Stimulated activated naive B cell treated with anti-CD40 and anti-IgM and Interleukin-4, amounts not matched to agents 10 μg/mL and 1 μg/mL and 100 μg/mL, for 72 hours (primary cell): ENCODE measurements around the gene POLR2J2.
"Not testable (repeated sequence)": the region's sequence is repeated elsewhere in the genome, so short reads cannot be mapped to it uniquely, and the experiment has no call there.

Source experiments
- ATAC-seq, 2 donors: fragments of 150-1000 bp; cut with Tn5 transposase; replicated peaks; 2 replicates each; pipeline ENCODE4 v1.10.0; 2021; ENCODE audit warnings: moderate library complexity in 1 of 2
- DNase-seq: peaks from one replicate; pipeline ENCODE4 v3.0.0; 2021
- H3K27ac Mint-ChIP-seq: one replicate; pipeline ENCODE4 v1.8.0; 2022; ENCODE audit warnings: mild to moderate bottlenecking, mixed read lengths
- H3K27me3 Mint-ChIP-seq, 2 donors: one replicate each; pipeline ENCODE4 v1.8.0; 2022; ENCODE audit warnings: mixed read lengths in 2 of 2
- H3K36me3 Mint-ChIP-seq, 2 donors: one replicate each; pipeline ENCODE4 v1.8.0; 2022; ENCODE audit warnings: mixed read lengths in 2 of 2, mild to moderate bottlenecking in 1 of 2
- H3K4me1 Mint-ChIP-seq, 2 donors: one replicate each; pipeline ENCODE4 v1.8.0; 2022; ENCODE audit warnings: mixed read lengths in 2 of 2, mild to moderate bottlenecking in 1 of 2
- H3K4me3 Mint-ChIP-seq, 2 donors: one replicate each; pipeline ENCODE4 v1.8.0; 2022; ENCODE audit warnings: mild to moderate bottlenecking in 2 of 2, mixed read lengths in 2 of 2, moderate library complexity in 1 of 2
- H3K9me3 Mint-ChIP-seq, 2 donors: one replicate each; pipeline ENCODE4 v1.8.0; 2022; ENCODE audit warnings: mixed read lengths in 2 of 2, mild to moderate bottlenecking in 1 of 2

The POLR2J2 gene

DNA sequence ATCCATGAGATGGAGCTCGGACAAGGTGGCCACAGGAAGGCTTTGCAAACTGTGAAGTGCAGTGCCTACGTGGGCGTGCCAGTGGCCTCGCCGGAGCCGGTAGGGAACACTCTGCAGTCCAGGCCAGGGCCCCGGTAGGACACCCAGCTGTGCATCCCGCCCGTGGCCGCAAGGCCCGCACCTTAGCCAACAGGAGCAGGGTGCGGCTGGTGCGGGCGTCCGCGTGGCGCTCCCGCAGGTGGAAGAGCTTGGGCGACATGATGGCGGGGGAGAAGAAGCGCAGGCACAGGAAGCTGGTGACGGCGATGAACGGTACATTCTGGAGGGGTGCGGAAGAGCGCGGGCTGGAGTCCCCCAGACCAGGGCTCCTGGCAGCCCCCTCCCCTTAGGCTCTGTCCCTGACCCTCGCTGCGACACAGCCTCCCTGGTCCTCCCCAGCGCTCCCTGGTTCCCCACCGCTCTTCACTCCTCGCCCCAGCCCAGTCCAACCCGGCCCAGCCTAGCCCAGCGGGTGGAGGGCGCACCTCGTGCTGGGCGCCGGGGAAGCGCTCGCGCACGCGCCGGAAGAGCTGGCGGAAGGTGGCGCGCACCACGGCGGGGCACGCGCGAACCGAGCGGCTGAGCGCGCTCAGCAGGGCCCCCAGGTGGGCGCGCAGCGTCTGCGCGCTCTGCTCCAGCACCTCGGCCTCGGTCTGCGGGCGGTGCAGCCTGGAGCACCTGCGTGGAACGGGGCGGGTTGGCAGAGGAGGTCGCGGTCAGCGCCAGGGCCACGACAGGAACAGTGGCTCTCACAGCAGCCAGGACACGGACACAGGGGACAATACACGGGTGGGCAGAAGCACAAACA, 18.2 kb upstream of the POLR2J2 start:
- H3K27me3 Mint-ChIP-seq, H3K9me3 Mint-ChIP-seq, H3K4me3 Mint-ChIP-seq, H3K36me3 Mint-ChIP-seq, H3K4me1 Mint-ChIP-seq, H3K27ac Mint-ChIP-seq, DNase-seq: not testable (repeated sequence)
- ATAC-seq, result peak; percentile 71

DNA sequence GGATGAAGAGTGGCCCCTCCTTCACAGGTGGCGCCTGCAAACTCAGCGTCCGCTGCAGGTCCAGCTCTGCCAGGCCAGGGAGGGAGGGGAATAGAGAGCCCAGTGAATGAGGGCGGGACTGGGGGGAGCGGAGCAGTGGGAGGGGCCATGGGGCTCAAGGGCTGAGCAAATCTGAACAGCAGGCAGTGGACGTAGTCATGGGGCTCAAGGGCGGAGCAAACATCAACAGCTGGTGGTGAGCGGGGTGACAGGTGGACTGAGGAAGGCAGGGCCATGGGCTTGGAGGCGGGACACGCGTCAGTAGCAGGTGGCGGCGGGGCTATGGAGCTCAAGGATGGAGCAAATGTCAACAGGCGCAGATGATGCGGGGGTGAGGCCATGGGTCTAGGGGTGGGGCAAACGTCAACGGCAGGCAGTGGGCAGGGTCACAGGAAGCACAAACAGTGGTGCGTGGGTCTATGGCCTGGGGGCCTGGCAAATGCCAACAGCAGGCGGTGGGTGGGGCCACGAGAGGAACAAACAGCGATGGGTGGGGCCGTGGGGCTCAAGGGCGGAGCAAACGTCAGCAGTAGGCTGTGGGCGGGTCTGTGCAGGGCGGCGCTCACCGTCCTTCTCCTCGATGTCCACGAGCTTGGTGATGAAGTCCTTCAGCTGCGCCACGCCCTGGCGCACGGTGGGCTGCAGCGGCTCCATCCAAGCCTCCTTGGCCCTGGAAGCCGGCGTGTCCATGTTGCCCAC, 17.0 kb upstream of the POLR2J2 start:
- not testable (repeated sequence) for H3K9me3 Mint-ChIP-seq, H3K4me3 Mint-ChIP-seq, H3K4me1 Mint-ChIP-seq, H3K27ac Mint-ChIP-seq, H3K36me3 Mint-ChIP-seq, DNase-seq, H3K27me3 Mint-ChIP-seq
- ATAC-seq, result peak; percentile 86 to 91

DNA sequence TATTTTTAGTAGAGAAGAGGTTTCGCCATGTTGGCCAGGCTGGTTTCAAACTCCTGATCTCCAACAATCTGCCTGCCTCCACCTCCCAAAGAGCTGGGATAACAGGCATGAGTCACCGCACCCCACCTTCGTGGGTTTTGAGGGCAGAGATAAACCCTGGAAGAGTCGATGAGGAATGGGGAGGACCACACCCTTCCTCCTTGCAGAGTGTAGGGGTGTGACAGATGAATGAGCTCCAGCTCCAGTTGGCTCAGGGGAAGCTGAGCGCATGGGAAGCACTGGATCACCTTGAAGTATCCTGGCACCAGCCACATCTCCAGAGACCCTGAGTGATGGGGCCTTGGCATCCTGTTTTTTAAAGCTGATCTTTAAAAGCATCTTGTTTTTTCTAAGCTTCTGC, 11.1 kb upstream of the POLR2J2 start:
- not testable (repeated sequence) for H3K27me3 Mint-ChIP-seq, H3K9me3 Mint-ChIP-seq, H3K36me3 Mint-ChIP-seq, ATAC-seq, H3K27ac Mint-ChIP-seq, H3K4me3 Mint-ChIP-seq, DNase-seq, H3K4me1 Mint-ChIP-seq

DNA sequence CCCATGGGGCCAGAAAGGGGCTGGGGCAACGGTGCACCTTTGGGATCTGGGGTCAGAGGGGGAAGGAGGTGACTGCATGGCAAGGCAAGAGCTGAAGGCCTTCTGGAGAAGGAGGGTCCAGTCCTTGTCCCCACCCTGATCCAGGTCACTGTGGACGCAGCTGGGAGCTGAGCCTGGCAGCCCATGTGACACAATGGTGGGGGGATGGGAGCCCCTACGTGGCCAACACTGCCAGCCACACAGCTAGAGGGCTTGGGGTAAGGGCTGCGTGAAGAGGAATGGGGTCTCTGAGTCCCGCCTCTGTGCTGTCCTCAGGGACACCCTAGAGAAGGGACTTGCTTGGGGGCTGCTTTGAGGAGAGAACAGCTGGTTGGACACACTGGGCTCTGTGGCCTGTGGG, 9.3 kb upstream of the POLR2J2 start:
- not testable (repeated sequence) for H3K4me3 Mint-ChIP-seq, H3K36me3 Mint-ChIP-seq, H3K27ac Mint-ChIP-seq, DNase-seq, H3K27me3 Mint-ChIP-seq, ATAC-seq, H3K9me3 Mint-ChIP-seq, H3K4me1 Mint-ChIP-seq

DNA sequence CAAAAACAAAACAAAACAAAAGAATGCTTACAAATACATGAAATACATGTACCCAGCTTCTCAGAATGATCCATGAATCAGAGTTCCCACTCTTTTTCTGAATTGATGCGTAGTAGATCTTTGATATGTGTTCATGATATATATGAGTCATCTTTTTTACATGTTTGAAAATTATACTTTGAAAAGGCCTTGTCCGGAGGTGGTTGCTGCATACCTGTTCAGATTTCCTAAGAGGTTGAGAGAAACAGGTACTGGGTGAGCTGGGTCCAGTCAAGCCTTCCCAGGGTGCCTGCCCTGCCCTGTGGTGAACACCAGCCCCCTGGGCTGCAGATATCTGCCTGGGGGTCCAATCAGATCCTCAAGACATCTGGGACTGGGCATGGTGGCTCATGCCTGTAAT, 4.1 kb upstream of the POLR2J2 start:
- not testable (repeated sequence) for H3K4me1 Mint-ChIP-seq, H3K36me3 Mint-ChIP-seq, H3K27me3 Mint-ChIP-seq, H3K27ac Mint-ChIP-seq, H3K4me3 Mint-ChIP-seq, ATAC-seq, H3K9me3 Mint-ChIP-seq, DNase-seq

DNA sequence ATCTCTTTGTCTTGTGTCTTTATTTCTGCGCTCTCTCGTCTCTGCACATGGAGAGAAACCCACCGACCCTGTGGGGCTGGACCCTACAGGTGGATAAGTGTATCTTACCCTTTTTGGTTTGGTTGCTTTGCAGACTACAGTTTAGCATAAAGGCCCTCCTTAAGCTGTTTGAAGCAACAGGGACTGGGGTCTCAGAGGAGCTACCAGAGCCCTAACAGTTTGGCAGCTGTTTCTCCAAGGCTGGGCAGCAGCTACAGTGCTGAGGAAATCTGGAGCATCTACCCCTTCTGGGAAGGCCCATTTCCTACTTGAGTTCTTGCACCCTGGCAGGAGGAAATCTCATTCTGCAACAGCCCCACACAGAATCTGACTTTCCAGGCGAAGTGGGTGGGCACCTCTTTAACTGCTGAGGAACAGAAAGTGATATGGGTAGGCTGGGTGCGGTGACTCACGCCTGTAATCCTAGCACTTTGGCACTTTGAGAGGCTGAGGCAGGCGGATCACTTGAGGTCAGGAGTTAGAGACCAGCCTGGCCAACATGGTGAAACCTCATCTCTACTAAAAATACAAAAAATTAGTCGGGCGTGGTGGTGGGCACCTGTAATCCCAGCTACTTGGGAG, 2.1 kb upstream of the POLR2J2 start:
- not testable (repeated sequence) for H3K27ac Mint-ChIP-seq, H3K4me1 Mint-ChIP-seq, H3K36me3 Mint-ChIP-seq, H3K4me3 Mint-ChIP-seq, H3K27me3 Mint-ChIP-seq, H3K9me3 Mint-ChIP-seq, ATAC-seq, DNase-seq

DNA sequence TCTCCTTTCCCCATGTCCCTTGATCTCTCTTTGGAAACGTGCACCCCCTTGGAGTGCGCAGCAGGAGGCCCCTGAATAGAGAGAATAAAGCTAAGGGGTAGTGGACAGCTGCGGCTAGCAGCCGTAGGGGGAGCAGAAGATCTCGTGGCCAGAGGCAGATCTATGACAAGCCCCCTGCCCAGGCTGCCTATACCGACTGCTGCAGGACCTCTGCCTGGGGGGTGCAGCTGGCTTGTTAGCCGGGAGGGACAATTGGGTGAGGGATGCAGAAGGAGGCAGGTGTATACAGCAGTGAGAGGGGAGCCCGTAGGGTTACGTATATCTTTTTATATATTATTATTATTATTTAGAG, 469 bp upstream of the POLR2J2 start:
- not testable (repeated sequence) for H3K27ac Mint-ChIP-seq, H3K4me1 Mint-ChIP-seq, DNase-seq, H3K27me3 Mint-ChIP-seq, H3K36me3 Mint-ChIP-seq, H3K9me3 Mint-ChIP-seq, H3K4me3 Mint-ChIP-seq
- ATAC-seq, result peak; percentile 21 to 31

DNA sequence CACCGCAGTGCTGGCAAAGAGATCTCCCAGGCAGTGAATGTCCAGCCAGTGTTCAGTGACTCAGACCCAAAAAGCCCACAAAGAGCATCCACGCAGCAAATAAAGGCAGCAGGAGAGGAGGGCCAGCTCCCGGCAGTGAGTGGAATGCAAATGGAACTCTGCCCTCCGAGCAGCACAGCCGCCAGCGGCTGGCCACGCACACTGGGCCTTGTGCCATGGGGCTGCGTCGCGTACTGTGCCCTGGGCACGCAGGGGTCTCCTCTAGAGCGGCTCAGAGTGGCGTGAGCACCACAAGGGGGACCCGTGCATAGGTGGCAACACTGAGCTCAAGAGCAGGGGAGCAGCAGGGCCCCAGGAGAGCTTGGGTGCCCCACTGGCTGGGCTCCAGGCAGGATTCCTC, 3.9 kb downstream of the POLR2J2 start:
- not testable (repeated sequence) for DNase-seq, H3K36me3 Mint-ChIP-seq, H3K4me1 Mint-ChIP-seq, H3K27me3 Mint-ChIP-seq, H3K27ac Mint-ChIP-seq, H3K4me3 Mint-ChIP-seq, H3K9me3 Mint-ChIP-seq, ATAC-seq

DNA sequence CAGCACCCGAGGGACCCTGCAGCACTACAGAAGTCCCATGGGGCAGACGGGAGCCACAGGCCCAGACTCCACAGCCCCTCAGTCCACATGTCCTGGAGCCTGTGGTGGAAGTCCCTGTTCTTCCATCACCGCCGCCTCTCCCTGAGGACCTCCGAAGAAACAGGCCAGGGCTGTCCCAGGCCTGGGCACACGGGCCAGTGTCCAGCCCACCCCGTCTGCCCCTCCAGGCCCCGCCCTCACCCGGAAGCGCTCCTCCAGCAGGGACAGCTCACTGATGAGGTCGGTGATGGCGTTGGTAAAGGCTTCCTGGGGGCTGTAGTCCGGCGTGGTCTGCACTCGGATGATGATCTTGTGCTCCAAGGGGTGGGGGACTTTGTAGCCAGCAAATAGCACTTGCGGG, 4.6 kb downstream of the POLR2J2 start:
- not testable (repeated sequence) for H3K36me3 Mint-ChIP-seq, H3K9me3 Mint-ChIP-seq, DNase-seq, H3K27me3 Mint-ChIP-seq, H3K4me3 Mint-ChIP-seq, H3K4me1 Mint-ChIP-seq, ATAC-seq, H3K27ac Mint-ChIP-seq

DNA sequence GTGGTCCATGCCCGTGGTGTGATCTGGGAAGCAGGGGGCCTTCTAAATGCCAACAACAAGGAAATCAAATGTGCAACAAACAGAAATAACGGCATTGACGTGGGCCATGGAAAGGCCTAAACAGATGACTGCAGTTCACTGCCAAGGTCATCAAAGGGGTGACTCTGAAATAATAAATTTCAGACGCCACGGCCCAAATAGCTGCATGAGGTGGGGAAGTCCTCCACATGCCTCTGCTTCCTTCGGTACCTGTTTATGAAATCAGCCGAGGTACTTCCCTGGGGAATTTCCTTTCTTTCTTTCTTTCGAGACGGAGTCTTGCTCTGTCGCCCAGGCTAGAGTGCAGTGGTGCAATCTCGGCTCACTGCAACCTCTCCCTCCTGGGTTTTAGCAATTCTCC, 6.7 kb downstream of the POLR2J2 start:
- not testable (repeated sequence) for H3K27me3 Mint-ChIP-seq, H3K36me3 Mint-ChIP-seq, H3K4me3 Mint-ChIP-seq, H3K4me1 Mint-ChIP-seq, DNase-seq, H3K9me3 Mint-ChIP-seq, H3K27ac Mint-ChIP-seq, ATAC-seq

DNA sequence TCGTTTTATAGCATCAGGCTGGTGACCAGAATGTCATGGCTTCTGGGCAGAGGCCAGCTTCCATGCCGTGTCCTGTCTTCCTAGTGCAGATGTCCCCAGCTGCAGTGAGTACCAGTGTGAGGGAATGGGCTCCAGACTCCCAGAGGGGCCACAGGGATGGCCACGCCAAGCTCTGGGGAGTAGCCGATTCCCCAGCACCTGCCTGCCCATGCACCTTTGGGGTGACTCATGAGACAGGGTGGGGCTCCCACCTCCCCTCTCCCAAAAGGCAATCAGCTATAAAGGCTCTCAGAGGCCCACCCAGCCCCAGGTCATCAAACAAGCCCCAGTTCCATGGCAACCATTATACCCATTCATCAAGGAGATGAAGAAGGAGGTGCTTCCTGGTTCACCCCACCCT, 21.5 kb downstream of the POLR2J2 start, which contains the start of gene SPDYE2B:
SPDYE2B (plus strand) TSS at position 396 of the 400 bp plus-strand sequence. CDS start 2,030 bp downstream, outside the sequence.
- H3K27ac Mint-ChIP-seq, ATAC-seq, DNase-seq, H3K27me3 Mint-ChIP-seq, H3K4me3 Mint-ChIP-seq, H3K4me1 Mint-ChIP-seq, H3K36me3 Mint-ChIP-seq, H3K9me3 Mint-ChIP-seq: not testable (repeated sequence)

DNA sequence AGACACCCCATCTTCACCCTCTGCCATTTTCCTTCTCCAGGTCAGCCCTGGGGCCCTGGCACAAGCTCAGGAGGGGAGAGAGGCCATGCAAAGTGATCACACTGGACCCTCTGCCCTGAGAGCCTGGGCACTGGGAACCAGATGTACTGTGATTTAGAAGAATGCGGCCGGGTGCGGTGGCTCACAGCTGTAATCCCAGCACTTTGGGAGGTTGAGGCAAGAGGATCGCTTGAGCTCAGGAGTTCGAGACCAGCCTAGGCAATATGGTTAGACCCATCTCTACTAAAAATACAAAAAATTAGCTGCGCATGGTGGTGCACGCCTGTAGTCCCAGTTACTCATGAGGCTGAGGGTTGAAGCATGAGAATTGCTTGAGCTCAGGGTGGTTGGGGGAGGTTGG, 23.6 kb downstream of the POLR2J2 start:
- not testable (repeated sequence) for H3K36me3 Mint-ChIP-seq, DNase-seq, H3K27me3 Mint-ChIP-seq, H3K9me3 Mint-ChIP-seq, H3K27ac Mint-ChIP-seq, H3K4me3 Mint-ChIP-seq, ATAC-seq, H3K4me1 Mint-ChIP-seq

DNA sequence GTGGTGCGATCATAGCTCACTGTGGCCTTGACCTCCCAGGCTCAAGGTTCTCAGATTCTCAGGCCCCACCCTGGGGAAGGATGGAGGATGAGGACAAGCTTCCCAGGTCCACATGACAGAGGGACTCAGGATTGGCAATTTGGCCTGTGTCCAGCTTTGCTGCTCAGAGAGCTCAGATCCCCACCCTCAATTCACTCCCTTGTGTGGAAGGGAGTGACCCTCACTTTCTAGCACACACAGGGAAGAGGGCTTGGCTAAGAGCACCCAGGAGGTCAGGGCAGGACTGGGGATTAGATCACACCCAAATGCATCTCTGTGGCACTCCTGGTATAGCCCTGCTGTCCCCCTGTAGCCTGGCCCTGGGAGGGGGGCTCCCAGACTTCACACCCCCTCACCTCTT, 28.1 kb downstream of the POLR2J2 start:
- not testable (repeated sequence) for H3K4me3 Mint-ChIP-seq, ATAC-seq, H3K36me3 Mint-ChIP-seq, H3K27me3 Mint-ChIP-seq, H3K4me1 Mint-ChIP-seq, H3K9me3 Mint-ChIP-seq, H3K27ac Mint-ChIP-seq, DNase-seq

DNA sequence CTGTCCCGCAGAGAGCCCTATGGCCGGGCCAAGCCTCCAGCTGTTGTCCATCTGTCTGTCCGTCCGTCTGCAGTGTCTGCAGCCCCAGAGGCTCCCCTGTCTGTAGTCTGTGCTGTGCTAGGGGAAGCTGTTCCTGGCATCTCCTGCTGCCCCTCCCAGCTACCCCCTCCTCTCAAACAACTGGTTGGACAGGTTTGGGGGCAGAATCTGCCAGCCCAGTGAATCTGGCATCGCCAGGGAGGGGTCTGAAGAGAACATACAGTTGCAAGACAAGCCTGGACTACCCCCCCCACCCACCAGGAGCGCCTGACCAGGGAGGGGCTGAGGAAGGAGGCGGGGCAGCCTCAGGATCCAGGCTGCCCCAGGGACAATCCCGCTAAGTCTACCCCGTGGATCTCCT, 28.8 kb downstream of the POLR2J2 start, which contains the start of gene UPK3BL1:
UPK3BL1 (minus strand) TSS at position 101 of the 400 bp plus-strand sequence; CDS start at position 51, 50 bp downstream.
- H3K27ac Mint-ChIP-seq, H3K27me3 Mint-ChIP-seq, H3K4me1 Mint-ChIP-seq, H3K36me3 Mint-ChIP-seq, ATAC-seq, H3K9me3 Mint-ChIP-seq, H3K4me3 Mint-ChIP-seq, DNase-seq: not testable (repeated sequence)

DNA sequence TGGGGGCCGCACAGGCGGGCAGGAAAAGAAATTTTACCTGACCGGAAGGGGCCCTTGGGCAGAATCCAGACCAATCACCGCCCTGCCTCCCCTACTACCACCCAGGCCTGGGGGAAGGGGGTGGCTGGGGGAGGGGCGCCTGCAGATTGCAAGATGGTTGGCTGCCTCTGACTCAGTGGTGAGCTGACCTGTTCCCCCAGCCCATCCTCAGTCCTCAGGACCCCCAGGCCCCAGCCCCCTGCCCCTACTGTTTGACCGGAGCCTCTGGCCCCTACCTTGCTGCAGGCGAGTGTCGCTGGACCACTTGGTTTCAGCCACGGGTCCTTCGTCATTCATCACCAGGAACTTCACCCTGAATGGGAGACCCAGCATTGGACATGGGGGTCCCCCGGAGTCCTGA, 32.6 kb downstream of the POLR2J2 start:
- not testable (repeated sequence) for H3K36me3 Mint-ChIP-seq, H3K27ac Mint-ChIP-seq, H3K4me3 Mint-ChIP-seq, H3K4me1 Mint-ChIP-seq, H3K27me3 Mint-ChIP-seq, H3K9me3 Mint-ChIP-seq
- peak; percentile 6 for DNase-seq
- ATAC-seq, result peak; percentile 7 to 12
